HG03097 (cell line): ENCODE data around the gene RHBDD1.
A peak's percentile ranks its signal among the peaks of the same experiment; 100 is the strongest.

ENCODE experiments used
- ATAC-seq: cut with Tn5 transposase; IDR thresholded peaks from one replicate; pipeline ENCODE4 v1.9.1; 2021; ENCODE audit not compliant: unreplicated experiment, low FRiP score

RHBDD1 gene

DNA sequence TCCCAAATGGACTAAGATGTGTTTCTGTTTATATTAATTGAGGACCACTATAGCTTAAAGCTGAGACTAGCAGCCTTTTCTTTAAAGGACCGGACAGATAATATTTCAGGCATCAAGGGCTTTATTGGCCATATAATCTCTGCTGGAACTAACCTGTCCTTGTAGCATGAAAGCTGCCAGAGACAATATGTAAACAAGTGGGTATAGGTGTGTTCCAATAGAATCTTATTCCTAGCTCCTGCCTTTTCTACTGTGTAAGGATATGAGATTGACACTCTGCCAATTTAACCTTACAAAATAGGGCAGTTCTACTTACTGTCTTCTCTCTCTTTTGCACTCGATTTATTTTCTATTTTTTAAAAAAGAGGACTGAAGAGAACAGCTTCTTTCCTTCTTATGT is 74.0 kb downstream of the RHBDD1 start:
- no peak for ATAC-seq

DNA sequence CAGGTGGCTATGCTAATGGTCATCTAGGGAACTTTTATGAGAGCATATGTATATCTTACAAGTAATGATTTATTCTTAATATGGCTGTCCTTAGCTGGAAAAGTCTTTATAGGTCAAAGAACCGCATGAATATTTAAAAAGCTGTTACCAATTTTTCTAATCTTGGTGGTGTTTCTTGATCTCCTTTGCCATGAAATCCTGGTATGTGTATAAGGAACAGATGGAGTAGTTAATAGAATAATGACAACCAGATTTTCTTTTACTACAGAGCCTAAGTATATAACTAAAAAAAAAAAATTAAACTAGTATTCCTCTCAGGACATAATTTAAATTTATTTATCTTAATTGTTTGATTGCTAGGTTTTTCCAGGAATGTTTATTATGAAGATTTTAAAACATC is 74.5 kb downstream of the RHBDD1 start:
- ATAC-seq, result no peak

DNA sequence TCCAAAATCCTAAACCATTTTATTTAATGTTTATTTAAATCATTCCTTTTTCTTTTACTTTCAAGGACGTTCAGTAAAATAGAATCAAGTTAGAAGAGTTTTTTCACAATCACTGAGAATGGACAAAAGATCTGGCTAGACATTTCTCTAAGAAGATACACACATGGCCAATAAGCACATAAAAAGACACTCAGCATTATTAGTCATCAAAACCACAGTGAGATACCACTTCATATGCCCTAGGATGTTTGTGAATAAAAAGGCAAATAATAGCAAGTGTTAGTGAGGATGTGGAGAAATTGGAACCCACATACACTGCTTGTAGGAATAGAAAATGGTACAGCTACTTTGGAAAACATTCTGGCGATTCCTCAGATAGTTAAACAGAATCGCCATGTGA is 76.1 kb downstream of the RHBDD1 start:
- ATAC-seq, result no peak

DNA sequence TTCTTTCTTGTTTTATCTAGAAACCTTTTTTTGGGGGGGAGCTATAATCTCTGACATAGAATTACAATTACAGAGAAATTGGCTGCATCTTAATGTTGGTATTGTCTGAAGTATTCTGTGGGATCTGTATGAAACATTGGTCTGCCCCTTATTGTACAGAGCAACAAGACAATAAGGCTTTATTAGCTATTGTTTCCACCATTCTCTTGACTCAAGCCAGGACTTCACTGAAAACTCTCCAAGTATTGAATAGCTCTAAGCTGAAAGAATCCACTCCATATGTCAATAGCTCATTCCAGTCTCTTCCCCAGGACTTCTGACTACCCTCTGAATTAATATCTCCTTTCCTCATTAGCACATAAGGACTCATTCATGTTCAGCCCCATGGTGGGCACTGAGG is 77.8 kb downstream of the RHBDD1 start:
- ATAC-seq, result no peak

DNA sequence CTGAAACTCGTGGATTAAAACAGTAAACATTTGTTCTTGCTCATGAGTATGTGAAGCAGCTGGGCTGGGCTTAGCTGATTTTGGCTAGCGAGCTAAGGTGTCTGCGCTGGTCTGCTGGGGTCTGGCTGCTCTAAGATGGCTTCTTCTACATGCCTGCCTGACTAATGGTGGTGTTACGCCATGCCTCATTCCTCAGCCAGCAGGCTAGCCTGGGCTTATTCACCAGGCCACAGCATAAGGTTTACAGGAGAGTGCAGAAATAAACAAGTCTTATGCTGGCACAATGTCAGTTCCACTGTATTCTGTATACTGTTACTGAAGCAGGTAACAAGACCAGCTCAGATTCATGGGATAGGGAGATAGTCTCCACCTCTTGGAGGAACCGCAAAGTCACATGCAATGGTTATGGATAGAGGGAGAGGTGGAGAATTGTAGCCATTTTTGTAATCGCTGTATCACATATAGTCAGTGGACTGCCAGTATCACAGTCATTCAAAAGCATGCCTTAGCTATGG is 80.0 kb downstream of the RHBDD1 start:
- no peak for ATAC-seq

DNA sequence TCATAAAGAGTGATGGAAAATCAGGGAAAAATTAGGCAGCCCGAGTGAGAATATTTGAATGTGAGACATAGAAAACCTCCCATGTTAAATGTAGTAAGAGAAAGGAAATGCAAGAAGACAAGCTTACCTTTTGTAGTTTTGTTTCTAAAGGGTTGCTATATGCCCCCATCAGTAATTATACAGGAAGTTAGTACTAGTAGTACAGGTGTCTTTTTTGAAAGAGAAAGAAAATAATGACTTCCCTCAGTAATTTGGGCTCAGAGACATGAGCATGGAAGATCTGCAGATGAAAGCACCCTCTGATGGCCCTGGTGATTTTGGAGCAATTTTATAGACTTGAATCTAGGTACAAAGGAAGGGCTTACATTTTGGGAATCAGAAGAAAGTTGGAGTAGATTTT is 80.8 kb downstream of the RHBDD1 start:
- ATAC-seq, result peak; percentile 72

DNA sequence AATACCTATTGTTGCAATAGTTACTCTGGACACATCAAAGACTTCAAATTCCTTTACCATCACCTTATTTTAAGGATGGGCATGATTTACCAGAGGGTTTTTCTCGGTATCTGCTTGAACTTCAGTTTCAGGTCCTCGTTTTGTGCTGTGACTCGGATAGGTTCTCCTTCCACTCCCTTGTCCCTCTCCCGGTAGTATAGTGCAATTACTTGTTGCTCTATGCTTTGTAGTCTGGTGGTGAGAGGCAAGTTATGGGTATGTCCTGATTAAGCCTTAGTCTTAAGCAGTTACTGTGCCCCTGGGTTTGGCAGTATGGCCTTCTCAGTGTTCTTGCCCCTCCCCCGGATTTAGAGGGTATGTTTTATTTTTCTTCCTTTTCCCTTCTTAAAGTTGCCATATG is 96.6 kb downstream of the RHBDD1 start:
- no peak for ATAC-seq

DNA sequence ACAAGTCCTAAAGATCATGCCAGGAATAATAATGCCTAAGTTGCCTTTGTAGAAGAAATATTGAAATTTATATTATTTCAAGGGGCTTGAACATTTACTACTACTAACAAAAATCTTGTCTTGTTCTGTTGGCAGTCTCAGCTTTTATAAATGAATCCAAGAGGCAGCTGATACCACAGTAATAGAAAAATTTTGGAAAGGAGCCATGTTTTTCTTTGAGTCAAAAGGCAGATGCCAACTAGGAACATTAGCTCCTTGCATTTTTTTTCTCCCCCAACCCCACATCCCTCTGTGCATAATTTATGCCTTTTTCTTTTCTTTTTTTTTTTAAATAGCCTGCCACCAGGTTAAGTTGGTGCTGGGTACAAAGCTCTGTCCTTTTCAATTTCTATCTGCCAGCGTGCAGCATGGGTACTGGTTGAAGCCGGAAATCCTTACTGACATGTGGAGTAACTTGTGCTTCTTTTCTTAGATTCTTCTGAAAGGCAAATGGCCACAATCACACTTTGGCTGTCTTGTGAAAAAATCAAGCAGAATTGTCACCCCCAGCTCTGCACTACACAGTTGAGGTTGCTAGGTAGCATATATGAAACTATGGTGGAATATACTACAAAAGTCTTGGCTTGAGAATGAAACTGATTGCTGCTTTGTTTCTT is 98.8 kb downstream of the RHBDD1 start:
- no peak for ATAC-seq

DNA sequence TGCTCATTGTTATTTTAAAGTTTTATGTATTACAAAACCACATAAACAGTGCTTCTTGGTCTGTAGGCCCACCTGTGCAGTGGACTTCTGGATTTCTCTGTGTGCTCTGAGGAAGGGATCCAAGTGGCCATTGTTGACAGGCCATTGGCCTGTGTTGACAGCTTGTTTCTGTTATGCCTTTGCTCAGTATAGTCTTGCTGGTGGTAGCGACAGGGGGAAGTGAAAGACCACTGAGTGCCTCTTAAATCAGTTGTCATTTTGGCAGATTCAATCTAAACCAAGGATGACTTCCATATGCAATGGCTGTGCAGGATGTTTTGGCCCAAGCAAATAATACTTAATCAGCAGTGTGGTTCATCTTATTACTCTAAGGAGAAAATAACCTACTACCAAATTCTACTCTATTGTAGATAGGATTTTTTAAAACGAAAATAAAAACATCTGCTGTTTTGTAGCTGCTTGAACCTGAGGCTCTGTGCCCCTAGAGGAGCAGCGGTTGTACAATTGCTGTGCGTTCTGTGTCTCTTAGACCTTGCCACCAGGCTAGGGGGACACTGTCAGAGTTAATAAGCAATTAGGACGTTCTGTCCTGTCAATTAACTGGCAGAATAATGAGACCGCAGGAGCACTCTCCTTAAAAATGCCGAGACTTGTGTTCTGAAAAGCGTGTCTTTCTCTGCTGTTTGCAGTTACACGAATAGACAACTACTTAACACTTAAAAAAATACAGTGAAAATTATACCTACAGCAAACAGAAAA is 108.2 kb downstream of the RHBDD1 start:
- ATAC-seq, result peak; percentile 54

DNA sequence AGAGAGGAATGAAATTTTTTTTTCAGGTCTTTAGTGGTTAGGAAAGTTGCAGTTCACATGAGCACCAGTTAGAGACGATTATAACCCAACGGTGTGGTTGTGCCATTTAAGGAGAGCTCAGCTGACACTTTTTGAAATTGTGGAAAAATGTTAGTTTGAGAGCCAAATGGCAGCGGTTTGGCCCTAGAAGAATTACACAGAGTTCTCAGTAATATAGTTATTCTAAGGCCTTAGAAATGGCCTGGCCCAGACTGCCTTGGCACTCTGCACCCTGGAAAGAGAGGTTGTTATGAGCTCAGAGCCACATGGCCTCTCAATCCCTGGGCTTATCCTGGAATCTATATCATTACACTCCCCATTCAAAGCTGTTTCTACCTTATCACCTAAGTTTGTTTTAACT is 117.4 kb downstream of the RHBDD1 start:
- no peak for ATAC-seq

DNA sequence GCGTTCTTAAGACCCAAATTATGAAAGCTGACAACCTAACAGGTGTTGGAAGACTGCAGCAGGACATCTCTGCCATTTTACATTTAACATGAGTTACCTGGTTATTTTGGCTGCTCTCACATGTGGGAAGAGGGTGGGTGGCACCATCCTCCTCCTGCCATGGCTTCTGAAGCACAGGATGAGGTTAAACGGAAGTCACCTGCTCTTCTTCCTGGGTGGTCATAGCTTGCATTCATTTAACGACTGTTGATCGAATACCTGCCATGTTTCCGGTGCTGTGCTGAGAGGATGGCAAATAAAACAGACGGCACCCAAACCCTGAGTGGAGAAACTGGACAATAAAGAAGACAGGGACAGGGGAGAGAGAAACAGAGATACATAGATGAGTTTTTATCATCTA is 118.0 kb downstream of the RHBDD1 start:
- ATAC-seq, result no peak

DNA sequence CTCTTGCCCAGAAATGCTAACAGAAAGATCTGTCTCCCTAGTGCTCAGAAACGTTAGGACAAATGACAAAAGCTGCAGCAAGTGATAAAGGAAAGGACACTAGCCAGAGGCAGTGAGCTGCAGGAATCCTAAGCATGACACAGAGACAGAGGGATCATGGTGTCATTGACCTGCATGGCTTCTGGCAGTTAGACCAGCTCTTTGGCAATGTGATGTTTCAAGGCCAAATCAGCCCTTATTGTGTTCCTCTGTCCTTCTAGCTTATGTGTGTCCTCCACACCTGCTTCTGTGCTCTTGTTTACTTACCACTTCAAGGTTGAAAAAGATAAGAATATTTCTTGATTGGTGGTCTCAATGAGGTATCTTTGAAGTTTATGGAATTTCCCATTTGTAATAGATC is 120.8 kb downstream of the RHBDD1 start:
- ATAC-seq, result no peak

DNA sequence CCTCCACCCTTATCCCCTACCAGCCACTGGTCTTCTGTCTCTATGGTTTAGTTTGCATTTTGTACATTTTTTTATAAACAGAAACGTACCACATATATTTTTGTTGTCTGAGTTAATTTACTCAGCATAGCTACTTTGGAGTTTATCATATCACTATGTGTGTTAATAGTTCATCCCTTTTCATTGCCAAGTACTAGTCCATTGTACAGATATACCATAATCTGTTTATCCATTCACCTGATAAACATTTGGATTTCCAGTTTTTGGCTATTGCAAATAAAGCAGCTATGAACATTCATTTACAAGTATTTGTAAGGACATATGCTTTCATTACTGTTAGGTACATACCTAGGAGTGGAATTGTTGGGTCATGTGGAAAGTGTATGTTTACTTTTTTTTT is 123.6 kb downstream of the RHBDD1 start:
- ATAC-seq, result no peak

DNA sequence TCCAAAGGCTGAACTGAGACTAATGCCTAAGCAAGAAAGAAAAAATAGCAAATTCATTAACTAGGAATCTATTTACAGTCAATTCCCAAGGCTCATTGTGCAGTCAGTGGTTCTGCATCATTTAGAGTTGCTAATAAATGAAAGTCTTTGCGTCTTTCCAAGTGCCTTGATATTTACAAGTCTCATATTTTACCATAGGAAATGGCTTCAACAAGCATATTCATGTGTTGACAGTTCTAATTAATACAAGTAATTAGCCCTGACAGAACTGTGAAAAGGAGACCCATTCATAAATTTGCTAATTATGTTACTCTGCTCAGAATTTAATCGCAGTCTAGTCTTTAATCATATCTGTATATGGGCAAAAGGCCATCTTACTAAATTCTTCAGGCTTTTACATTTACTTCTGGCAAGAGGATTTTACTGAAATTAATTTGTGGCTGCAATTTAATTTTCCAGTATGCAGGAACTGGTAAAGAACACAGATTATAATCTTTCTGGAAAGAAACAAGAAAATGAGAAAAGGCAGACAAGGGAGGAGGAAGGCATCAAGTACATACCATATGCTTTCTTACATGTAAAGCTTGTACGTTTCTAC is 126.4 kb downstream of the RHBDD1 start:
- no peak for ATAC-seq

DNA sequence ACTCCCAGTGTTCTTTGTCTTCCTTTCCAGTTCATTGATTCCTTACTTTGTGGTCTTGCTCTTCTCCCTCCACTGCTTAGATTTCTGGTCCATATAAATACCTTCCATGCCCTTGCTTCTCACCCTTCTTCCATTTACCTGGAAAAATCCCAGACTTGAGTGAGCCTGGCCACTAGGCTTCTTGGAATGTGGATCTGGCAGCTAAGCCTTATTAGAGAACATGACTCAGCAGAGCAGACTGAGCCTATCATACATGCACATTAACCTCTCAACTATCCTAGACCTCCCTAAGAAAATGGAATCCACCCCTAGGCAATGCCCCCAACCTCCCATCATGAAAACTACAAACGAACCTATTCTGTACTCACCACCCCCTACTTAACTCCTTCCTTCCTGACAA is 127.7 kb downstream of the RHBDD1 start:
- ATAC-seq, result no peak

DNA sequence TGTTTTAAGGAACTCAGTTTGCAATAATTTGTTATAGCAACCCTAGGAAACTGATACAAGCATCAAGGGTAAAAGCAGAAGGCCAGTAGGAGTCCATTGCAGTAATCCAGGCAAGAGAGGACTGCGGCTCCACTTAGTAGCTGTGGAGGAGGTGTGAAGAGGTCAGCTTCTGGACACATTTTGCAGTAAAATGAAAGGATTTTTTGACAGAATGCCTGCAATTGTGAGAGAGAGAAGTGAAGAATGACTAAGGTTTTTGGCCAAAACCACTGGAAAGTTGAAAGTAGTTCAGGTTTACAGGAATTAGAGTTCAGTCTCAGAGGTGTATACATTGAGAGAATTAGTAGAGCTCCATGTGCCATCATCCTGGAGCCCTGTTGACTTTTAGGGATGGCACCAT is 129.5 kb downstream of the RHBDD1 start:
- ATAC-seq, result no peak

DNA sequence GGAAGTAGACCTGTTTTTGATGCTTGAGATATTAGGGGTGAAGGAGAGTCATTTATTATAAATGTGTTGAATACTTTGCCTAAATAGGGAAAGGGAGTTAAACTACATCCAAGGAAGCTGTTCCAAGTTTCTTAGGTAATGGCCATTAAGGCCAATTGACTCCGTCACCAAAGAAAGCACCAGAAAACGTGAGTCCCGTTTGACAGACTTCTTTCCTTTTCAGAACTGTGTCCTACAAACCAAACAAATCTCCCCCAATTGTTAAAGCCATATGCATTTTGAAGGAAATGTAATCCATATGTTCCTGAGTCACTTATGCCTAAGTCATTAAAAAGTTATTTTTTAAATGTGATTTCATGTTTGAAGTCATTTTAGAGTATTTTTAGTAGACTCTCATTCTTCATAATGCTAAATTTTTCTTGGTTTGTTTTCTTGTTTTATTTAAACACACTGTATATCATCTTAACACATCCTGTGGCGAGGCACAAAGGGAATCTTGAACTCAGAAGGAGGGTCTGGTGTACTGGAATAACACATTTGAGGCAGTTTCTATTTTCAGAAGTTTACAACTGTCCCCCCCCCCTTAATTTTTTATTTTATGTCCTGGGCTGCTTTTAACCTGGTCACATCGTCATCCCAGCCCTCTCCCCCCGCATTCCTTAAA is 133.7 kb downstream of the RHBDD1 start:
- ATAC-seq, result no peak

DNA sequence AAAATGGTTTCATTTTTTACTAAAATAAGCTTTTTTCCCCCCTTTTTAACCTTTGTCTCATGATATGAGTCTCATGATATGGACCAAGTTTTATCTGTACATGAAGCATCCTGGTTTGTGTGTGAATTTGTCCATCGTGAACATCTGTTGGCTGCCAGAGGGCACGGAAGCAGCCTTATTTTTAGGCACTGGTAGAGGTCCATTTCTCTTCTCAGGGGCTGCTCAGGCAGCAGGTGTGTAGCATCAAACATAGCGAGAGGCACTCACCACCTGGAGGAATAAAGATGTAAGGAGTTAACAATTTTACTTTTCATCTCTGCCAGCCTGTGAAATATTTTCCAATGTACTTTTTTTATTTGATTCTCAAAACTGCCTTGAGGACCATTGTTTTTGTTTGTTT is 134.5 kb downstream of the RHBDD1 start:
- no peak for ATAC-seq

DNA sequence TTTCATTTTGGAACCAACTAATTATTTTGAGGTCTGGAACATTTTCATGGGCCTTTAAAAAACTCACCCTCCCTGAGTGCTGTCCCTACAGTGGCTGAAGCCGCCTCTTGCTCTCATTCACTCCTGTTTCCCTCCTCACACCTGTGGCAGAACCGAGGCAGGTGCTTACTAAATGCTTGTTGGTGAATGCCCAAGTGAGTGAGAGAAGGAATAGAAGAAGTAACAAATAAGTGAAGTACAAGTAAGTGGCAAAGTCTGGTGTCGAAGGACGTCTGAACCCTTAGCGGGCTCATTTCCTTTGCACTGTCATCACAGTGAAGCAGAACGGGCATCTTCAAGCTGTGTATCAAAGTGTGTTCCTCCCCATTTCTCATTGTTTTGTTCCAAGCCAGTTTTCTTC is 135.2 kb downstream of the RHBDD1 start:
- ATAC-seq, result peak; percentile 42

DNA sequence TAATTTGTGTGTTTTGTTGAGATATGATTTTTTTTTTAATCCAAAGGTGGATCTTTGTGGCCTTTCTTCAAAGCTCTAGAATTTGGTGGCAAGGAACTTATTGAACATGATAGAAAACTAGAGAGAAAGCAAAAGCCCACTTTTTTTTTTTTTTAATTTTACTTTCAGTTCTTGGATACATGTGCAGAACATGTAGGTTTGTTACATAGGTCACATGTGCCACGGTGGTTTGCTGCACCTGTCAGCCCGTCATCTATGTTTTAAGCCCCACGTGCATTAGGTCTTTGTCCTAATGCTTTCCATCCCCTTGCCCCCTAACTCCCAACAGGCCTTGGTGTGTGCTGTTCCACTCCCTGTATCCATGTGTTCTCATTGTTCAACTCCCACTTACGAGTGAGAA is 135.9 kb downstream of the RHBDD1 start:
- ATAC-seq, result no peak

DNA sequence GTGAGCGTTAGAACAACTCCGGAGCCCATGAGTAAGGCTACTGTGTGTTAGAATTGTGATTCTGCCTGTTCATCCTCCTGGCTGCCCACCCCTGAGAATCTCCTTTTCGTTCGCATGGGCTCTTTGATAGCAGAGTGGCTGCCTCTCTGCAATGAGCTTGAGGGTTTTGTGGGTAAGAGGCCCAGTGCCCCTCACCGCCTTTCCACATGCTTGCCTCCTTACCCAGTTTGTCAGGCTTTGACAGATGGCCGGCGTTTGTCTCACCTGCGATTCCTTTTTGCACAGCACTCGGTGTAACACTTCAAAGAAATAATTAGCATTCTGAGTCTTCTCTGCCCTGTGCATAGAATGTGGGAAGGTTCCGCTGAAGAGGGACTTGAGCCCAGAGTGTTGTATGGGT is 138.0 kb downstream of the RHBDD1 start:
- ATAC-seq, result no peak
